ENCODE data around the gene VASH2.
"Not testable (repeated sequence)": the region's sequence is repeated elsewhere in the genome, so short reads cannot be mapped to it uniquely, and the experiment has no call there.

VASH2 gene

GRCh38 chr1:212950243-212951125, at the start of gene VASH2:
TSS of gene VASH2 (plus strand) at chr1:212950541. CDS start at chr1:212951543, 1,002 bp downstream.
- DNase-seq = peak; percentile 67

- DNase-seq = no peak
Observed at GRCh38 chr1:212901290-212901689, 49.1 kb upstream of the VASH2 start.

GRCh38 chr1:212902054-212902453, 48.3 kb upstream of the VASH2 start:
- no peak for DNase-seq

GRCh38 chr1:212903664-212904063, 46.7 kb upstream of the VASH2 start:
- DNase-seq = no peak

- DNase-seq = not testable (repeated sequence)
Observed at GRCh38 chr1:212908071-212908470, 42.3 kb upstream of the VASH2 start.

GRCh38 chr1:212908971-212909370, 41.4 kb upstream of the VASH2 start:
- DNase-seq = no peak

GRCh38 chr1:212909652-212910063, 40.7 kb upstream of the VASH2 start:
- no peak for DNase-seq

- DNase-seq = not testable (repeated sequence)
Observed at GRCh38 chr1:212910213-212910612, 40.1 kb upstream of the VASH2 start.

- DNase-seq = not testable (repeated sequence)
Observed at GRCh38 chr1:212913638-212914037, 36.7 kb upstream of the VASH2 start.

- DNase-seq = not testable (repeated sequence)
Observed at GRCh38 chr1:212914110-212914509, 36.2 kb upstream of the VASH2 start.

- DNase-seq = no peak
Observed at GRCh38 chr1:212914789-212915188, 35.6 kb upstream of the VASH2 start.

GRCh38 chr1:212915245-212916091, 34.9 kb upstream of the VASH2 start:
- DNase-seq = no peak

GRCh38 chr1:212916481-212917133, 33.7 kb upstream of the VASH2 start:
- DNase-seq = no peak

- no peak for DNase-seq
Observed at GRCh38 chr1:212917134-212917485, 33.2 kb upstream of the VASH2 start.

- no peak for DNase-seq
Observed at GRCh38 chr1:212917858-212918257, 32.5 kb upstream of the VASH2 start.

GRCh38 chr1:212918824-212919223, 31.5 kb upstream of the VASH2 start:
- no peak for DNase-seq

GRCh38 chr1:212920246-212920645, 30.1 kb upstream of the VASH2 start:
- DNase-seq = no peak

GRCh38 chr1:212920896-212921295, 29.4 kb upstream of the VASH2 start:
- no peak for DNase-seq

- DNase-seq = no peak
Observed at GRCh38 chr1:212922016-212922415, 28.3 kb upstream of the VASH2 start.

GRCh38 chr1:212926372-212926771, 24.0 kb upstream of the VASH2 start:
- DNase-seq = no peak

- no peak for DNase-seq
Observed at GRCh38 chr1:212928323-212929291, 21.7 kb upstream of the VASH2 start.

All from activated naive CD4-positive, alpha-beta T cell treated with Interleukin-2 at 50 U/mL for 16 hours (primary cell).